GM18873 (cell line): ENCODE measurements around the gene IL26.
"Not testable (repeated sequence)": the region's sequence is repeated elsewhere in the genome, so short reads cannot be mapped to it uniquely, and the experiment has no call there.

Source experiments
- ATAC-seq: cut with Tn5 transposase; IDR thresholded peaks from one replicate; pipeline ENCODE4 v1.9.1; 2021; ENCODE audit warnings: mild to moderate bottlenecking, moderate library complexity, moderate number of reproducible peaks; ENCODE audit not compliant: unreplicated experiment, low FRiP score

The IL26 gene

DNA sequence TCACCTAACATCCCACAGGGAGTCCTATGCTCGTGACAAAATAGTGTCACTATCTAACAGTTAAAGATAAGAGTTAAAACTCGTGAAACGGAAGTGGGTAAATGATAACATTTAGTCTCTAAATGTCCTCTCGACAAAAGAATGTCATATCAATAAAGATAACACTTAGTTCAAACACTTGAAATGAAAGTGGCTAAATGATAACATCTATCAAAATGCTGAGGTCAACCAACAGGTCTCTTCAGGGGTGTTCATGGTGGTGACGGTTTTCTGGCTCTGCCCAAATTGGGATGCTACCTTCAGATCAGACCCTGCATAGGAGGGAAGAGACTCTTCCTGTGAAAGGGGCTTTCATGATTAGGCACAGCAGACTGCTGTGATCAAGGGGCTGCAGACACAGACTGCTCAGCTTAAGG is 22.1 kb downstream of the IL26 start:
- no peak for ATAC-seq

DNA sequence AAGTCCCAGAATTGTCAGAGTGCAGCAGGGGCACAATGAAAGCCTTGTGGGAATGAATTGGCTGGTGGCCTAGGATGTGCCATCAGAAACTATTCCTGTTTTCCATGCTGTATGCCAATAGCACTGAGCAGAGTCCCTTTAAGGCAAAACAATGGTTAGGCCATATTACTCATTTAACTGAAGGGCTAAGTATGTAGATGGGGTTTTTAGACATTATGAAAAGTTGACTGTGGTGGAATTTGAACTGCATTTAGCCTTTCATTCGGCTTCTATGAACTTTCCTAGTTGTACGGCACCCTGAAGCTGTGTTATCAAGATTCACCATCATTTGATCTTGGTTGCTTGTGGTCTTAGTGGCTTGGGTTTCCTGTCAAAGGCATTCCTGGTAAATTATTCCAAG is 24.8 kb downstream of the IL26 start:
- ATAC-seq, result no peak

DNA sequence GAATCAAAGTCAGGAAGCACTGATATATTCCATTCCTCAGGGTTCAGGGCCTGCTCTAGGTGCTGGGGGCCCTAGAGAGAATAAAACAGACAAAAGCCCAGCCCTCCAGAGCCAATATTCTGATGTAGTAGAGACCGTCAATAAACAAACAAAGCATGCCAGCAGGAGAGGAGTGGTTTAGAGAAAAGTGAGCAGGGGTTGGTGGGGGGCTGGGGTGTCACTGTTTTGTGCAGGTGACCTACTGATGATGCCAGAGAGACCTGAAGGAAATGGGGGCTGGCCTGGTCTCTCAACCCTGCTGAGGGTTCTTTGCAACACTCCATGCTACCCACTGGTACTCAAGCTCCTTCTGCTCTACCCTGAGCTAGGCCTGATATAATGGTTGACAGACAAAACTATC is 26.5 kb downstream of the IL26 start:
- ATAC-seq, result no peak

DNA sequence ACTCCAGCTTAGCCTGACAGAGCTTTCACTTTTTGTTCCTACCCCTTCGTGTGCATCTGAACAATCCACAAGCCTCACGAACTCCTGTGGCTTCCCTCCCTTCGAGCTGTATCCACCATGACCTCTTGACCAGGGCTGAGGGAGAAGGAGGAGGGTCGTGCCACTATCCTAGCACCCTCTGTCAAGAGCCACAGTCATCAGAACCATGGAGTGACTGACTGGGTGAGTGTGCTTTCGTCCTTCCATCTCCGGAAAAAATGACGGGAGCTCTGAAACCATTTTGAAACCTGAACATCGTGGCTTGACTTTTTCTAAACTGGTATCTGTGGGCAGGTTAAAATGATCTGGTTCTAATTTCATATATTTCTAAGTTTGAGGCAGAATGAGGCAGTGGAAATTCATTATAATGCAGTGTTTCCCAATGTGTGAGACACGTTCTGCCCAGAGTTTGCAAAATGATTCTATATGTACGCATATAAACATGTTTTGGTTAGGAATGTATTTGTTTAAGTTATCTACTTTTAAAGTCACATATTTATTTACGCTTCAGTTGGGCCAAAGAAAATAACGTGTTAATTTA is 27.0 kb downstream of the IL26 start:
- ATAC-seq, result no peak

DNA sequence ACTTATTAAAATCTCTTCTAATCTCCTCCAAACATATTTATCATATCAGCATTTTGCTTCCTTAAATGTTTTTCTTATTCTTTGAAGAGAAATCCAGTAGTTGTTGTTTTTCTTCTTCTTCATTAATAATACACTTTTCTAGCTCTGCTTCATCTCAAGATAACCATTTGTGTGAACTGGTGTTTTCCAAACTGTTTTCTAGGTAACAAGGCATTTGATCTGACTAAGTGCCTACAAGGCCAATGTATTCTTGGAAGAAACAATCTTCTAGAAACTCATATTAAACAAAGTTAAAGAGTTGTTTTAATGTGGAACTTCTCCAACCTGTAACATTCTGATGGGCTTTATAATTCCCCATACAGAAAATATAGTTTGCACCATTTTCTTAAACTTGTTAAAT is 35.3 kb downstream of the IL26 start:
- ATAC-seq, result no peak

DNA sequence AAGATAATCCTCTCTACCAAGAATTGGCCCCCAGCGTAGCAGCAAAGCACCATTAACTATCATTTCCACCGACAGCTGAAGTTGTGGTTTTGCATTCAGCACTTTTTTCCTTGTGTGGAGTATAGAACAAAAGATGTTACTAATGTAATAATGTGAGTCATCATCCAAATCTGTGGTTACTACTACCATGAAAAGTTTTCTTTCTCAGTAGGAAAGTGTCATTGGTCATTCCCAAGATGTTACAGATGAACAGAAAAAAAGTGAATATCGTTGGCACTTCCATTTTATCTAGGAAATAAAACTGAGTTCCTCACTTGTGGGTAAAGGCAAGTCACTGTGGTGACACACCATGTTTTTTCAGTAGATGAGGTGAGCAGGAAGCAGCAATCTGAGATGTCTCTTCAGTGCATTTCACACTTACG is 35.8 kb downstream of the IL26 start:
- ATAC-seq, result no peak

DNA sequence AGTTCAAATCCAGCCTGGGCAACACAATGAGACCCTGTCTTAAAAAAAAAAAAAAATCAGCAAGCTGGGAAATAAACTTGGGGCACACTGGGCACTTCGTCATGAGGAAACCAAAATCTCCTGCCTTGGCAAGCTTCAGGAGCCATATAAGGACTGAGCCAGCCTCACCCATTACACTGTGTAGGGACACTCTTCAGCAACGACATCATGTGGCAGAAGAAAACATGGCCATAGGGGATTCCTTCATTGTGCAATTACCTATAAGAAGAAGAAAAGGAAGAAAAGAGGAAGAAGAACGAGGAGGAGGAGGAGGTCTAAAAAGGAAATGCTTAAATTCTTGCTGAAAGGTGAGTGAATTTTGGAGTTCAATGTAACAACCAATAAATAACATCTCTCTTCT is 40.0 kb downstream of the IL26 start:
- ATAC-seq, result no peak

DNA sequence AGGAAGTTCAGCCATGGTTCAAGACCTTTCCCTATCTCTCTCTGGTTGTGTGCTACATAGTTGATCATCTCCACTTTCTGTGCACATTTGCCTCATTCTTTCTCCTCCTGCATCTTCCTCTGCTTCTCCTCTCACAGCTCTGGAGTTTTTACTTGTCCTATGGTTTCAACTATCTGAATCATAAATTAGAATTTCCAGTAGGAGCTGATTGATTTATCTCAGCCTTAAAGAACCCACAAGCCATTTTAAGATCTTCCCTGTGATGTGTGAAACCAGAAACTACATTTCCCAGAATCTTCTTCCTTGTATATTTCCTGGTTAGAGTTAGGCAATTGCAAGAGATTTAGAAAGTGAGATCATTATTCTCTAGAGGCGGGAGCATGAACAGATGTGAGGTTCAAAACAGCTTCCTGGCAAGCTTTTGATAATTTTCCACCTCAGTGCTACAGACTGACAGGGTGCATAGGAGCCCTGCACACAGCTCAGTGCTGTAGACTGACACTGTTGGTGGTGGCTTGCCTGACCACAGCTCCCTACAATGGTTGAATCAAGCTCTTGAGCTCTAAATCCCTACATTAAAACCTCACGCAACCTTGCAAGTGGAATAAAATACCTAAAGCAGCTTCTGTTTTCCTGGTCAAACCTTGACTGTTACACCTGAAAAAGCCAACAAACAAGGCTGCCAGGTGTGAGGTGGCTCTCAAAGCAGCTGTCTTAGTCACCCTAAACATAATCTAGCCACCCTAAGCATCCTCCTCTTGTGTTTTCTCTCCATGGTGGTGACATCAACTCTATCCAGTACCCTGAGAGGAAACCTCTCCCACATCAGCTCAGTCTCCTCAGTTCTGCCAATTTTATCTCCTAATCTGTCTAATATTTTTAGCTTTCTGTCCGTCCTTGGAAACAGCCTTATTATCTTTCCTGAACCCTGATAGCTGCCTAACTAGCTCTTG is 44.5 kb downstream of the IL26 start:
- ATAC-seq, result no peak

DNA sequence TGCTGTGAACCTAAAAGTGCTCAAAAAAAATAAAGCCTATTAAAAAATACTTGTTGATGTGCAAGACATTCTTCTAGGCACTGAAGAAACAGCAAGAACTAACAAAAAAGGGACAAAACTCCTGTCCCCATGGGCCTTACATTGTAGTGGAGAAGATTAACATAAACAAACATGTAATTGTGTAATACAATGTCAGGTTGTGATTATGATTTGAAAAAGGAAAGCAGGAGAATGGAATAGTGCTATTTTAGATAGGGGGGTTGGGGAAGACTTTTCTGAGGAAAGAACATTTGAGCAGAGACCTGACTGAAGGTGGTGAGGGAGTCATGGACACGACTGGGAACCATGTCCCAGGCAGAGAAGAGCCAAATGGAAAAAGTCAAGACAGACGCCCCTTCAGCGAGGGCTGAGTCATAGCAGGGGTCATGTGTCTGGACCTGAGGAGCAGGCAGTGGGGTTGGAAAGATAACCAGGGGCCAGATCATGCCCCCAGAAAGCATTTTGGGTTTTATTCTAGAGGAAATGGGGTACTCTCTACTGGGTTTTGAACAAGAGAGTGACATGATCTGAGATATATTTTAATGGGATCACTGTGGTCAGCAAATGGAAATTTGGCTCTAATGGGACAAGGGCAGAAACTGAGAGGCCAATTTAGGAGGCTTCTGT is 46.7 kb downstream of the IL26 start:
- ATAC-seq, result no peak

DNA sequence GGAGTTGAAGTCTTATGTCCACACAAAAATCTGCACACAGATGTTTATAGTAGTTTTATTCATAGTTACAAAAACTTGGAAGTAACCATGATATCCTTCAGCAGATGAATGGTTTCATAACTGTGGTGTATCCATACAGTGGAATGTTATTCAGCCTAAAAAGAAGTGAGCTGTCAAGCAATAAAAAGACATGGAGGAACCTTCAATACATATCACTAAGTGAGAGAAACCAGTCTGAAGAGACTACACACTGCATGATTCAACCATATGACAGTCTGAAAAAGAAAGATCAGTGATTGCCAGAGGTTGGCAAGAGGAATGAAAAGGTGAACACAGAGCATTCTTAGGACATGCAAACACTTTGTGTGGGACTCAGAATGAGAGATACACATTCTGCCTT is 47.4 kb downstream of the IL26 start:
- ATAC-seq, result no peak

DNA sequence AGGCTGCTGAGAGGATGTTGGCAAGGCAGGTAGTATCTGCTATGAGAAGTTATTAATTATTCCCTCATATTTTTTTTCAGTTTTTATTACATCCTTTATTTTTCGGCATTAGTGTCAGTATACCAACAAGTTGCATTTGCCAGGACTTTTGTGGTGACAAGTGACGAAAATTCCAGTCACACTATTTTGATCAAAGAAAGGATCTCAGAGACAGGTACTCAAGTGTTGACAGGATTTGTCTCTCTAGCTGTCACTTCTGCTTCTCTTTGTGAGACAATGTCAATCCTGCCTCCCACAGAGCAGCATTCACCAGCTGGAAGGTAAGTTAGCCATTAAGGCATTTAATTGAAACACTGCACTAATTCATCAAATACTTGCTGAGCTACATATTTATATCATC is 48.0 kb downstream of the IL26 start:
- ATAC-seq, result no peak

DNA sequence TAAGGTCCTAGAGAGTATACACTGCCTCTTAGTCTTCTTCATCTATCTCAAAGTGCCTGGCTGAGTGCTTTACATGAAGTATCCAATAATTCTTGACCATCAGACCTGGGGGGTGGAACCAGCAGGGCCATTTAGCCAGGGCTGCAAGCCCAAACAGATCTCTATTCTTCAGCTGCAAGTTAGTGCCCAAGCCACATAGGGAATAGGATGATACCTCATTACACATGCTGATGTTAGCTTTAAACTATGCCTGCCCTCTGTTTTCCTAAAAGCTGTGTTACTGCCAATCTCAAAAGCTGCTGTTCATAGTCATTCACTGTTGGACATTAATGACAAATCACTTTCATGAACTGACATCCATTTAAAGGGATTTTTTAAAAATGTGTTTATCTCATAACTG is 49.4 kb downstream of the IL26 start:
- ATAC-seq, result no peak

DNA sequence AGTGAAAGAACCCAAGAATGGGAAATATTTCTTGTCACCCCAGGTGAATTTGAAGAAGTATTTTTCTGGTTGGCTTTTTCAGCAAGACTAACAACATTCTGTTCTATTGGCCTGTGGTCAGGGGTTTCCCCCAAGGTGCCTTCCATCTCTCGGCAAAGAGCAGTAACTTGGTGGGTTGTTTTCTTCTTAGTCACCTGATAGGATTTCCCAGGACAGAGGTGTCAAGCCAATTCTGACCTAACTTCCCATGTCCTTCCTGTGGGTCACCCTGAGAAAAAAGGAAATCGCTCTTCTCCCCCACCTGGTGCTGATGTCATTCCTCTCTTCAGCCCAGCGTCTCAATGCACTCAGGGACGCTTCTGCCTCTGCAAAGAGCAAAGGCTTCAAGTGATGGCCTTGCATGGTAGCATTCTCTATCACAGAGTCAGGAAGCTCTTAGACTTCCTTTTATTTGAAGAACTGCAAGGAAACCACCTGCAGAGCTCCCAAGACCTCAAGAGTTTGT is 50.0 kb downstream of the IL26 start:
- ATAC-seq, result peak; percentile 85

DNA sequence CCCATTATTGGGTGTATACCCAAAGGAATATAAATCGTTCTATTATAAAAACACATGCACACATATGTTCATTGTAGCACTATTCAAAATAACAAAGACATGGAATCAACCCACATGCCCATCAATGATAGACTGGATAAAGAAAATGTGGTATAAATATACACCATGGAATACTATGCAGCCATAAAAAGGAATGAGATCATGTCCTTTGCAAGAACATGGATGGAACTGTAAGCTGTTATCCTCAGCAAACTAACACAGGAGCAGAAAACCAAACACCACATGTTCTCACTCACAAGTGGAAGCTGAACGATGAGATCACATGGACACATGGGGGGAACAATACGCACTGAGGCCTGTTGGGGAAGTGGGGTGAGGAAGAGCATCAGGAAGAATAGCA is 50.8 kb downstream of the IL26 start:
- not testable (repeated sequence) for ATAC-seq

DNA sequence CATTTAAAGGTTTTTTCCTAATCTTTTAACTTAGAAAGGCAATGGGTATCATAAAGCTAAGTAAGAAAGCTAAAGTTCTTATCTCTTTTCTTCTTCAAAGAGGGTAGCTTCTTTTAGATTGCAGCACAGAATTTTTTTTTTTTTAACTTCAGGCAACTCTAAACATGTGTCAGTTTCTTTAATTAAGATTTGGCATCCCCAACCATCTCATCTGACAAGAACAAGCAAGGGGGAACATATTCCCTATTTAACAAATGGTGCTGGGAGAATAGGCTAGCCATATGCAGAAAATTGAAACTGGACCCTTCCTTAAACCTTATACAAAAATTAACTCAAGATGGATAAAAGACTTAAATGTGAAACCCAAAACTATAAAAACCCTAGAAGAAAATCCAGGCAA is 51.8 kb downstream of the IL26 start:
- no peak for ATAC-seq

DNA sequence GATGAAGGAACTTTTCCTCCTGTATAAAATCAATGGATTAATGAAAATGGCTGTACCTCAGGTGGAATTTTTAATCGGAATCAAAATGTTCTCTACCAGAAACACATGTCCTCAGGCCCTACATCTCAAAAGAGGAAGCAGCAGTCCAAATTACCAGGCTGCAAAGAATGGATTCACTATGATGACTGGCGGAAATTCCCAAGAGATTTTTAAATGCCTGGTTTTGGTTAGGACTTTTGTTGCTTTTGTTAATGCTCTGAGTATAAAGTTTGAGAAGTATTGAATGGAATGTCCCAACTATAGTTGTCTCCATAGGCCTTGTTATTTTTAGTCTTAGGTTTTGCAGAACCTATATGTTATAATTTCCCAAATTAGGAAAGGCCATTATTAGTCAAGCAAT is 54.9 kb downstream of the IL26 start:
- no peak for ATAC-seq

DNA sequence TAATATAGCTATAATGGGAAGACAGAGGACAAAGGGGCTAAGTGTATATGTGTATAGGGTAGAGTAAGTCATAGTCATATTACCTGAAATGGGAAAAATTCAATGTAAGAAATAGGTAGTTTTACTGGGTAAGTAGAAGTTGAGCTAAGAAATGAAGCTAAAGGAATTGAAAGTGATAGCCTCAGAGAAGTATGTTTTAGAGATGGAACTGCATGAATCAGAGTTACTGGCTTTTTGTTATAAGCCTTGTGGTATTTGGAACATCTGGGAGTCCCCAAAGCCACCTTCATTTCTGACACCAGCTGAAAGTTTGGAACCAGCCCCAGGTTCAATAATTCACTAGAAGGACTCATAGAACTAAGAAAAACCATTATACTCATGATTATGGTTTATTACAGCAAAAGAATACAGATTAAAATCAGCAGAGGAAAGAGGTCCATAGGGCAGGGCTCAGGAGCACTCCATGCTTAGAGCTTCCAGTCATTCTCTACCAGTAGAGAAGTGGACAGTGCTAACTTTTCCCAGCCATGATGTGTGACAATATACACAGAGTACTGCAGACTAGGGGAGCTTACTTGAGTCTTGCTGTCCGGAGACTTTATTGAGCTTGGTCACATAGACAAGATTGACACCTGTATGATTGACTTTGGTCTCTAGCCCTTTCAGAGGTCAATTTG is 56.3 kb downstream of the IL26 start:
- ATAC-seq, result no peak

DNA sequence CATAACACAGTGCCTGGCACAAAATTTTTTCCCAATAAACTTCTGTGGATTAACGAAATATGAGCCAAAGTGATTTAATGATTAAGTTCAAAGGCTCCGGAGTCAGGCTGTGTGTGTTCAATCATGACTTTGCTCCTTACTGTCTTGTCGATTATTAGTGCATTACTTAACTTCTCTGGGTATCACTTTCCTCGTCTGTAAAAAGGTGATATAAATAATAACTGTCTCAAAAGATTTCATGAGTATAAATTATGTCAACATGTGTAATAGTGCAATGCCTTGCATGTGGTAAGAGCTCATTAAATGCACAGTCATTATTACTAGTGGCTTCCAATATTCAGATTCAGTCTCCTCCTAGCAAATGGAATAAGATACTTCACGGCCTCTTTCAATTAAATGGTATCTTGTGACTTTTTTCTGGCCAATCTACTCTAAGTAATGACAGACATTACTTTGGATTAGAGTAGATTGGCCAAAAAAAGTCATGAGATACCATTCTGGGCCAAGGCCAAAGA is 59.2 kb downstream of the IL26 start:
- no peak for ATAC-seq

DNA sequence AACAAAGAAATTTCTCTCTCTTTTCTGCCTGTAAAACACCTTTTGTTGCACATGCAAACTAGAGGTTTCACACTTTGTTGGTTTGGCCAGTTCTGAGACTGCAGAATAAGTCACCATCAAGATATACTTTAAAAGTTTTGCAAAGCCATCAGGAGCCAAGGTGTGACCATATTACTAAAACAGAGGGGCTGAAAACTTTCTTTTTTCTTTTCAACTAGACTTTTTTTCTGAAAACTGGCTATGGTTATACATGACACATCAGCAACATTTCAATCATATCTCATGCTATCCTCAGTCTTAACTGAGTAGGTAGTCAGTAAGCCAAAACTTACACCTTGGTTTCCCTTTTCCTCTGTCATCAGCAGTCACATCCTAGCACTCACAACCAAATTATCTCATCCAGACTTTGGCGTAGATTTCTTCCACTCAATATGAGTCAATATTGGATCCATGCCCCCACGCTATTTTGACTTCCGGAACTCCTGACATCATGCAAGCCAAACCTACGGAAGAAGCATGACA is 62.0 kb downstream of the IL26 start:
- no peak for ATAC-seq

DNA sequence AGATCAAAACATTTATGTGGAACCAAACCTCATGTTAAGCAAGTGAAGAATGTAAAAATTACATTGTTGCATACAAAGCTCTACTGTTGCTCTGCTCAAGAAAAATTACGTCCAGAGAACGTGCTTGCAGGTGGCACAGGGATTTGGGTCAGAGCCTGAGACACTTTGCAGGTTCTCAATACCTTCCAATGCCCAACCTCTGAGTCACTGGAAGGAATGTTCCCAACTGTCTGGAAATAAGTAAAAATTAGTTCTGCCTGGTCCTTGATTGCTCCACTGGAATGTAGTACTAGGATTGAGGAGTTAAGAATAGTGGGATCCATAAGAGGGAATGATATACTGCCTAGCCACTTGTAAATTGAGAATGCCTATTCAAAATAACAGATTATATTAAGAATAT is 63.2 kb downstream of the IL26 start:
- ATAC-seq, result no peak
